Measurements from ENCODE around the gene TMEM86B.
A peak's percentile ranks its signal among the peaks of the same experiment; 100 is the strongest.

The TMEM86B gene

GRCh38 chr19:55256562-55257460, 28.2 kb upstream of the TMEM86B start:
- DNase-seq: no peak

GRCh38 chr19:55255618-55256423, 27.3 kb upstream of the TMEM86B start:
- peak; percentile 46 to 62 for DNase-seq

- no peak for DNase-seq
These were observed 26.0 kb upstream of the TMEM86B start for GRCh38 chr19:55254625-55254977.

- DNase-seq: peak; percentile 59 to 62
These were observed 25.5 kb upstream of the TMEM86B start for GRCh38 chr19:55253842-55254624.

GRCh38 chr19:55252760-55253663, 24.4 kb upstream of the TMEM86B start:
- no peak for DNase-seq

GRCh38 chr19:55251341-55252081, 22.9 kb upstream of the TMEM86B start:
- DNase-seq: peak; percentile 36 to 38

- no peak for DNase-seq
These were observed 21.9 kb upstream of the TMEM86B start for GRCh38 chr19:55250262-55251036.

GRCh38 chr19:55249841-55250240, 21.3 kb upstream of the TMEM86B start:
- DNase-seq: no peak

GRCh38 chr19:55248704-55249103, 20.1 kb upstream of the TMEM86B start:
- no peak for DNase-seq

- DNase-seq: no peak
These were observed 19.7 kb upstream of the TMEM86B start for GRCh38 chr19:55248166-55248675.

GRCh38 chr19:55247621-55248099, 19.1 kb upstream of the TMEM86B start:
- no peak for DNase-seq

- DNase-seq: no peak
These were observed 18.2 kb upstream of the TMEM86B start for GRCh38 chr19:55246462-55247451.

- DNase-seq: no peak
These were observed 16.8 kb upstream of the TMEM86B start for GRCh38 chr19:55245236-55245904.

GRCh38 chr19:55244004-55244680, 15.6 kb upstream of the TMEM86B start:
- DNase-seq: no peak

- DNase-seq: no peak
These were observed 14.0 kb upstream of the TMEM86B start for GRCh38 chr19:55242517-55242916.

GRCh38 chr19:55241935-55242464, 13.4 kb upstream of the TMEM86B start:
- DNase-seq: no peak
